Esophagus mucosa (tissue), 1 donor: Measurements from ENCODE around the gene BUB3. TPM values are rescaled to one million over a fixed set of nuclear protein-coding genes. Genes with fewer than 3 reads are reported as not detected.

Experiments used
- ATAC-seq: fragments of 200-7000 bp; cut with Tn5 transposase; one replicate; pipeline ENCODE4 v1.9.1; 2020
- total RNA-seq: library from RNA; stranded (reverse); gene quantifications from one replicate; pipeline ENCODE4 v1.2.4, GENCODE V29; 2023
- donor health status: DM: yes; HTN: yes; CAD: no.

The BUB3 gene
- total RNA-seq, 1 donor from 2014 or later, result 65.2 TPM

GRCh38 chr10:123141791-123142700 is 12.2 kb upstream of the BUB3 start:
- no peak for ATAC-seq

GRCh38 chr10:123142701-123143161 is 11.5 kb upstream of the BUB3 start:
- no peak for ATAC-seq

- ATAC-seq, result no peak
Observed at GRCh38 chr10:123143162-123143824, 10.9 kb upstream of the BUB3 start.

GRCh38 chr10:123143825-123144168 is 10.4 kb upstream of the BUB3 start:
- ATAC-seq, result no peak

- no peak for ATAC-seq
Observed at GRCh38 chr10:123144697-123145541, 9.3 kb upstream of the BUB3 start.

- ATAC-seq, result no peak
Observed at GRCh38 chr10:123145542-123146012, 8.6 kb upstream of the BUB3 start.

- ATAC-seq, result no peak
Observed at GRCh38 chr10:123146013-123146893, 7.9 kb upstream of the BUB3 start.

GRCh38 chr10:123146894-123147634 is 7.1 kb upstream of the BUB3 start:
- ATAC-seq, result no peak

GRCh38 chr10:123147635-123148413 is 6.4 kb upstream of the BUB3 start, which contains the start of gene HMX2:
Gene HMX2, plus strand, starts transcription at chr10:123148136. Its CDS starts 243 bp downstream, at chr10:123148379.
- ATAC-seq, result no peak

- ATAC-seq, result no peak
Observed at GRCh38 chr10:123148414-123149161, 5.6 kb upstream of the BUB3 start.

- ATAC-seq, result no peak
Observed at GRCh38 chr10:123149162-123149567, 5.0 kb upstream of the BUB3 start.

GRCh38 chr10:123149568-123150270 is 4.5 kb upstream of the BUB3 start:
- ATAC-seq, result no peak

GRCh38 chr10:123150271-123150985 is 3.8 kb upstream of the BUB3 start:
- no peak for ATAC-seq

GRCh38 chr10:123150986-123151736 is 3.0 kb upstream of the BUB3 start:
- ATAC-seq, result no peak

- no peak for ATAC-seq
Observed at GRCh38 chr10:123151737-123152135, 2.5 kb upstream of the BUB3 start.

- no peak for ATAC-seq
Observed at GRCh38 chr10:123153486-123154091, 613 bp upstream of the BUB3 start.
